ENCODE data around the gene LIX1.
"Not testable (repeated sequence)": the region's sequence is repeated elsewhere in the genome, so short reads cannot be mapped to it uniquely, and the experiment has no call there.

LIX1 gene

GRCh38 chr5:97090944-97091343 lies 51.5 kb downstream of the LIX1 start:
- CTCF ChIA-PET: interaction anchor here (0.8 to 0.9 kb wide), 3 partner anchors 27 to 490 kb away, joined by 3 to 4 read pairs (median 3); no protein-coding TSS in a partner anchor
- H3K27ac Mint-ChIP-seq: no peak overlapping the region
- no peak for DNase-seq
- H3K27me3 Mint-ChIP-seq: peaks cover 29% of the 10 kb centered on the region
- no peaks in the 10 kb centered on the region for H3K9me3 Mint-ChIP-seq
- H3K36me3 Mint-ChIP-seq: peaks cover 3% of the 10 kb centered on the region
- H3K4me1 Mint-ChIP-seq: peaks cover 17% of the 10 kb centered on the region
- no peak overlapping the region for H3K4me3 Mint-ChIP-seq

DNA sequence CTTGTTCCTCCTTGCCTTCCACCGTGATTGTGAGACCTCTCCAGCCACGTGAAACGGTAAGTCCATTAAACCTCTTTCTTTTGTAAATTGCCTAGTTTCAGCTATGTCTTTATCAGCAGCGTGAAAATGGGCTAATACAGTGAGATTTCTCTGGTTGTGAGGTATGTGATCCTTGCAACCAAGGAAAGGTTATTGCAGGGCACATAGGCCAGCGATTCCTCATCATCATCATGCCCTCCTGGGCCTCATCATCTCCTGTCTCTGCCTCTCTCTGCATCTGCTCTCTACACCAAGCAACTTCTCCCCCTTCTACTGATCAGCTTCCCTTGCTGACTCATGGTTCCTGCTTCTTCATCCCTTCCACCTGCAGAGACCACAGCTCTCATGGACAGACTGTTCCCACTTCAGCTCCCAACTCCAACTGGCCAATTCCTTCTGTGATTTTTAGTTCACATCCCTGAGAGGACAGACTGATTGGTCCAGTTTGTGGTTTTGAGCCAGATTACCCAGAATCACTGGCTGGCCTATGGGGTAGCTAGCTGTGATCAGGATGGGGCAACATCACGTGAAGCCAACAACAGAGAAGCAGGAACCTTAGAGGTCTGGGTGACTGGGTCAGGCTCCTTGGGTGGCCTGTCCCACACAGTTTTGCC lies 53.1 kb downstream of the LIX1 start:
- Mint-ChIP-seq H3K27me3 (peaks cover 25% of the 10 kb centered on the region), H3K36me3 (no peaks in the 10 kb centered on the region), H3K4me1 (peaks cover under 1% of the 10 kb centered on the region), H3K4me3 (no peak overlapping the region), H3K27ac (no peak overlapping the region), H3K9me3 (peaks cover 3% of the 10 kb centered on the region)
- DNase-seq: no peak
- CTCF ChIA-PET: no interaction called here

DNA sequence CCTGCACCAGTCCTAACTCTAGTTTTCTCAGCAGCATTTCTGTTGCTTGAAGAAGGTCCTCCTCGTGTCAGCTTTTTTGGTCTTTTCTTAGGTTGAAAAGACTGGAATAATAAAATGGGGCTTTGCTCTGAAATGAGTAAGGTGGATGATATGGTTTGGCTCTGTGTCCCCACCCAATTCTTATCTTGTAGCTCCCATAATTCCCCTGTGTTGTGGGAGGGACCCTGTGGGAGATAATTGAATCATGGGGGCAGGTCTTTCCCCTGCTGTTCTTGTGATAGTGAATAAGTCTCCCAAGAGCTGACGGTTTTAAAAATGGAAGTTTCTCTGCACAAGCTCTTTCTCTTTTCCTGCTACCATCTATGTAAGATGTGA lies 53.6 kb downstream of the LIX1 start:
- peaks cover 27% of the 10 kb centered on the region for H3K27me3 Mint-ChIP-seq
- H3K9me3 Mint-ChIP-seq: peaks cover 3% of the 10 kb centered on the region
- H3K4me1 Mint-ChIP-seq: no peaks in the 10 kb centered on the region
- no peaks in the 10 kb centered on the region for H3K36me3 Mint-ChIP-seq
- no peak for DNase-seq
- CTCF ChIA-PET: no interaction called here
- no peak overlapping the region for H3K27ac Mint-ChIP-seq
- no peak overlapping the region for H3K4me3 Mint-ChIP-seq

GRCh38 chr5:97087138-97087537 lies 55.3 kb downstream of the LIX1 start:
- H3K4me3 Mint-ChIP-seq: no peak overlapping the region
- DNase-seq: no peak
- H3K27me3 Mint-ChIP-seq: peaks cover 33% of the 10 kb centered on the region
- H3K4me1 Mint-ChIP-seq: peaks cover 3% of the 10 kb centered on the region
- H3K36me3 Mint-ChIP-seq: no peaks in the 10 kb centered on the region
- CTCF ChIA-PET: no interaction called here
- no peak overlapping the region for H3K27ac Mint-ChIP-seq
- H3K9me3 Mint-ChIP-seq: peaks cover 3% of the 10 kb centered on the region

- H3K4me1 Mint-ChIP-seq: peaks cover 9% of the 10 kb centered on the region
- CTCF ChIA-PET: no interaction called here
- H3K9me3 Mint-ChIP-seq: peaks cover 3% of the 10 kb centered on the region
- DNase-seq: no peak
- H3K27ac Mint-ChIP-seq: no peak overlapping the region
- no peak overlapping the region for H3K4me3 Mint-ChIP-seq
- H3K27me3 Mint-ChIP-seq: peaks cover 28% of the 10 kb centered on the region
- H3K36me3 Mint-ChIP-seq: no peaks in the 10 kb centered on the region
Measured at GRCh38 chr5:97085459-97086181, 56.8 kb downstream of the LIX1 start.

DNA sequence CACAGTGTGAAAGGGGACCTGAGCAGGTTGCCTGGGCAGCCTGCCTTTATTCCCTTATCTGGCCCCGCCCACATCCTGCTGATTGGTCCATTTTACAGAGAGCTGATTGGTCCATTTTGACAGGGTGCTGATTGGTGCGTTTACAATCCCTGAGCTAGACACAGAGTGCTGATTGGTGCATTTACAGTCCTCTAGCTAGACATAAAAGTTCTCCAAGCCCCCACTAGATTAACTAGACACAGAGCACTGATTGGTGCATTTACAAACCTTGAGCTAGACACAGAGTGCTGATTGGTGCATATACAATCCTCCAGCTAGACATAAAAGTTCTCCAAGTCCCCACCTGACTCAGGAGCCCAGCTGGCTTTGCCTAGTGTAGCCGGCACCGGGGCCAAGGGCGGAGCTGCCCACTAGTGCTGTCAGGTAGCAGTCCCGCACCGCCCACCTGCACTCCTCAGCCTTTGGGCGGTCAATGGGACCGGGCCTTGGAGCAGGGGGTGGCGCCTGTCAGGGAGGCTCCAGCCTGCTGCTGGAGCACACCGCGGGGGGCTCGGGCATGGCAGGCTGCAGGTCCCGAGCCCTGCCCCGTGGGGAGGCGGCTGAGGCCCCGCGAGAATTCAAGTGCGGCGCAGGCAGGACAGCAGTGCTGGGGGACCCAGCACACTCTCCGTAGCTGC lies 57.5 kb downstream of the LIX1 start:
- H3K4me1 Mint-ChIP-seq, H3K36me3 Mint-ChIP-seq, H3K4me3 Mint-ChIP-seq, DNase-seq, H3K27ac Mint-ChIP-seq, H3K9me3 Mint-ChIP-seq, CTCF ChIA-PET: not testable (repeated sequence)
- peaks cover 21% of the 10 kb centered on the region for H3K27me3 Mint-ChIP-seq

- CTCF ChIA-PET: no interaction called here
- no peak overlapping the region for H3K27ac Mint-ChIP-seq
Measured at GRCh38 chr5:97078958-97079743, 63.3 kb downstream of the LIX1 start.

GRCh38 chr5:97077246-97077645 lies 65.2 kb downstream of the LIX1 start:
- no peaks in the 10 kb centered on the region for H3K9me3 Mint-ChIP-seq
- CTCF ChIA-PET: no interaction called here
- H3K27me3 Mint-ChIP-seq: no peaks in the 10 kb centered on the region
- peaks cover 6% of the 10 kb centered on the region for H3K4me1 Mint-ChIP-seq
- DNase-seq: no peak
- no peak overlapping the region for H3K4me3 Mint-ChIP-seq
- H3K36me3 Mint-ChIP-seq: no peaks in the 10 kb centered on the region
- H3K27ac Mint-ChIP-seq: no peak overlapping the region

More at GRCh38 chr5:97078958-97079743, 63.3 kb downstream of the LIX1 start:
- Mint-ChIP-seq H3K4me3 (no peak overlapping the region), H3K9me3 (no peaks in the 10 kb centered on the region), H3K4me1 (peaks cover 9% of the 10 kb centered on the region), H3K36me3 (no peaks in the 10 kb centered on the region), H3K27me3 (peaks cover 8% of the 10 kb centered on the region)
- no peak for DNase-seq

DNA sequence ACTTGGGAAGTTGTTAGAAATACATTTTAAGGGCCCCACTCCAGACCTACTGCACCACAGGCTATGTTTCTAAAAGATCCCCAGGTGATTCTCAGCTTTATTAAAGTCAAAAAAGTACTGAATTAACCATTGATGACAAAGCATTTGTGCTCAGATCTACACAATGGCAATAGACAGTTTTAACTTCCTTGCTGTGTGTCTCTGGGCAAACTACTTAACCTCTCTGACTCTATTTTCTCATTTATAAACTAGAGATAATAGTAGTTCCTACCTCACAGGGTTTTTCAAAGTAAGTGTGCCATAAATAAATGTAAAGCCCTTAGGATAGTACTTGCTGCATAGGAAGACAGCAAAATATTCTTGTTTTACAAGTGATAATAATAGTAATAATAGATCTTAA lies 66.3 kb downstream of the LIX1 start:
- no peaks in the 10 kb centered on the region for H3K4me1 Mint-ChIP-seq
- H3K36me3 Mint-ChIP-seq: no peaks in the 10 kb centered on the region
- no peak for DNase-seq
- H3K4me3 Mint-ChIP-seq: no peak overlapping the region
- no peaks in the 10 kb centered on the region for H3K9me3 Mint-ChIP-seq
- H3K27me3 Mint-ChIP-seq: no peaks in the 10 kb centered on the region
- CTCF ChIA-PET: no interaction called here
- H3K27ac Mint-ChIP-seq: no peak overlapping the region

GRCh38 chr5:97075649-97076048 lies 66.8 kb downstream of the LIX1 start:
- H3K27me3 Mint-ChIP-seq: no peaks in the 10 kb centered on the region
- H3K4me3 Mint-ChIP-seq: no peak overlapping the region
- H3K4me1 Mint-ChIP-seq: no peaks in the 10 kb centered on the region
- H3K9me3 Mint-ChIP-seq: no peaks in the 10 kb centered on the region
- no peaks in the 10 kb centered on the region for H3K36me3 Mint-ChIP-seq
- CTCF ChIA-PET: no interaction called here
- no peak overlapping the region for H3K27ac Mint-ChIP-seq
- DNase-seq: no peak

DNA sequence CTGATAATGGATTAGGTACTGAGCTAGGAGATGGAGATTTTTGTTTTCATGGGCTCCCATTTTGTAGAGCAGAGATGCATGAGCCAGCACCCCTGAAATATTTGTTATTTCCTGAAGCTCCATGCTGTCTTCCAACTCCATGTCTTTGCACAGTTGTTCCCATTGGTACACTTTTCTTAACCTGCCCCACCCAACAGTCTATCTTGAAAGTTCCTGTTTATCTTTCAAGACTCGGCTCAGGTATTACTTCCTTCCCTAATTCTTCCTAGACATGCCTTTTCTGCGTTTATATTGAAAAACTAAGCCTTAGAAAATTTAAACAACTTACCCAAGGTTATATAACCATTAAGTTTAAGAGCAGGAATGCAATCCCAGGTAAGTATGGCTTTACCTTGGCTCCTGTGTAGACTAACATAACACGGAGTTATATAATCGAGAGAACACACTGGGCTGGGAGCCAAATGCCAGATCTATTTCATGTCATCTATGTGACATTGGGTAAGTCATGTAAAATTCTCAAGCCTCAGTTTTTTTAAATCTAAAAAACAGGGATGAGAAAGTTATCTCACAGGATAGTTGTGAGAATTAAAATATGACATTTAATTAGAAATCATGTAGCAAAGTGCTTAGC lies 67.4 kb downstream of the LIX1 start:
- H3K9me3 Mint-ChIP-seq: no peaks in the 10 kb centered on the region
- no peaks in the 10 kb centered on the region for H3K4me1 Mint-ChIP-seq
- H3K27me3 Mint-ChIP-seq: peaks cover 4% of the 10 kb centered on the region
- no peaks in the 10 kb centered on the region for H3K36me3 Mint-ChIP-seq
- no peak overlapping the region for H3K27ac Mint-ChIP-seq
- CTCF ChIA-PET: no interaction called here
- DNase-seq: no peak
- no peak overlapping the region for H3K4me3 Mint-ChIP-seq

DNA sequence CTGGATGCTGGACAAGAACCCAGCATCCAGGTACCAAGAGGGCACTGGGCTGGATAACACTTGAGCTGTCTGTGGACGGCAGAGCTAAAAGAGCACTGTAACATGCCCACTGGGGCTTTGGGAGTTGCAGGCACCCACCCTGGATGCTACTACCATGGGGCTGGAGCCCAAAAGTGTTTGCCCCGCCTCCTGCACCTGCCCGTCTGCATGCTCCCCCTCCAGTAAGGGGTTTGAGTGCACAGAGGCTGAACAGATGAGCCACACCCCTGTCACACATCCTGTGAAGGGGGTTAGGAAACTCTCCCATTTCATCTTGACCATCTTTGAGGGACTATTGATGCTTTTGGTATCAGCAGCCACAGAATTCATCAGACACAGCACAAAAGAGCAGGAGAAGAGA lies 69.0 kb downstream of the LIX1 start:
- no peaks in the 10 kb centered on the region for H3K4me1 Mint-ChIP-seq
- H3K27me3 Mint-ChIP-seq: peaks cover 4% of the 10 kb centered on the region
- CTCF ChIA-PET: no interaction called here
- H3K9me3 Mint-ChIP-seq: no peaks in the 10 kb centered on the region
- no peaks in the 10 kb centered on the region for H3K36me3 Mint-ChIP-seq
- H3K4me3 Mint-ChIP-seq: no peak overlapping the region
- no peak overlapping the region for H3K27ac Mint-ChIP-seq
- DNase-seq: no peak

DNA sequence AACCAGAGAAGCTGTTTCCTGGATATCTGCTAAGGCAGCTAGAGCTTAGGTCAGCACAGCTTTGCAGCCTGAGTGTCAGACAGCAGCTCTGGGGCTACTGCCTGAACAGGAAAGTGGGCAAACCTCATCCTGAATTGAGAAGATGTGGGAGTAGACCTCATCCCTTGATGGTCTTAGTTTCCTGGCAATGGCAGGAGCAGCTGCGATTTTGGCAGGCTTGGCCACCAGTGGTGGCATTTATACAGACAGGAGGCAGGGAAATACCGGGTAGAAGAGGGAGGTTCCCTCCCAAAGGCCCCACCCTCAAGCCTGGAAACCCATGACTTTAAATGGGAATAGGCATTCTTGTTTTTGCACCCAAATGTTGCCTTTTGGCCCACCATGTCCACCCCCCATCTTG lies 69.7 kb downstream of the LIX1 start:
- CTCF ChIA-PET: no interaction called here
- Mint-ChIP-seq H3K36me3 (no peaks in the 10 kb centered on the region), H3K4me1 (no peaks in the 10 kb centered on the region), H3K9me3 (no peaks in the 10 kb centered on the region), H3K4me3 (no peak overlapping the region), H3K27ac (no peak overlapping the region), H3K27me3 (peaks cover 4% of the 10 kb centered on the region)
- DNase-seq: no peak

- CTCF ChIA-PET: no interaction called here
- H3K4me1 Mint-ChIP-seq: no peaks in the 10 kb centered on the region
- no peaks in the 10 kb centered on the region for H3K36me3 Mint-ChIP-seq
- peaks cover 4% of the 10 kb centered on the region for H3K27me3 Mint-ChIP-seq
- H3K9me3 Mint-ChIP-seq: no peaks in the 10 kb centered on the region
- H3K27ac Mint-ChIP-seq: no peak overlapping the region
- DNase-seq: no peak
- H3K4me3 Mint-ChIP-seq: no peak overlapping the region
Measured at GRCh38 chr5:97071993-97072392, 70.4 kb downstream of the LIX1 start.
